ENCODE results near the gene IST1. TPM values are rescaled to one million over a fixed set of nuclear protein-coding genes. Genes with fewer than 3 reads are reported as not detected.

The IST1 gene
- total RNA-seq, 2 donors from 2014 or later, result 154 to 181 TPM

GRCh38 chr16:71972356-71972755 lies 77.0 kb downstream of the IST1 start:
- DNase-seq (ENCODE audit: low spot score), result no peak
- no peaks in the 10 kb centered on the region for H3K27me3 ChIP-seq (replicated peaks; ENCODE audit: insufficient read depth)
- no peaks in the 10 kb centered on the region for H3K36me3 ChIP-seq
- no peak overlapping the region for H3K27ac ChIP-seq
- H3K9me3 ChIP-seq, result no peaks in the 10 kb centered on the region
- no peak for TF ChIP-seq CTCF (IDR thresholded peaks at IDR 0.05)
- H3K4me3 ChIP-seq, result no peak overlapping the region
- H3K4me1 ChIP-seq (ENCODE audit: control insufficient read depth in 1 of 2, low read depth in 2 of 2), result no peaks in the 10 kb centered on the region
- ATAC-seq (ENCODE audit: insufficient number of reproducible peaks, low FRiP score, low read depth), result no peak

- Histone ChIP-seq H3K4me3 (no peak overlapping the region), H3K4me1 (ENCODE audit: control insufficient read depth in 1 of 2, low read depth in 2 of 2) (no peaks in the 10 kb centered on the region), H3K9me3 (no peaks in the 10 kb centered on the region), H3K36me3 (no peaks in the 10 kb centered on the region), H3K27ac (no peak overlapping the region), H3K27me3 (replicated peaks; ENCODE audit: insufficient read depth) (no peaks in the 10 kb centered on the region)
- ATAC-seq (ENCODE audit: insufficient number of reproducible peaks, low FRiP score, low read depth) (no peak), DNase-seq (ENCODE audit: low spot score) (no peak)
- TF ChIP-seq CTCF (IDR thresholded peaks at IDR 0.05), result no peak
Measured at GRCh38 chr16:71973001-71973400, 77.7 kb downstream of the IST1 start.

GRCh38 chr16:71974068-71974818 lies 78.9 kb downstream of the IST1 start:
- DNase-seq (ENCODE audit: low spot score), result no peak
- H3K36me3 ChIP-seq, result no peaks in the 10 kb centered on the region
- no peak for ATAC-seq (ENCODE audit: insufficient number of reproducible peaks, low FRiP score, low read depth)
- no peaks in the 10 kb centered on the region for H3K4me1 ChIP-seq (ENCODE audit: control insufficient read depth in 1 of 2, low read depth in 2 of 2)
- no peak overlapping the region for H3K4me3 ChIP-seq
- TF ChIP-seq CTCF (IDR thresholded peaks at IDR 0.05), result no peak
- H3K27me3 ChIP-seq (replicated peaks; ENCODE audit: insufficient read depth), result no peaks in the 10 kb centered on the region
- H3K9me3 ChIP-seq, result no peaks in the 10 kb centered on the region
- no peak overlapping the region for H3K27ac ChIP-seq

Other genes with a start within 250 kb of the IST1 start
- gene PHLPP2, start 170.8 kb upstream of the IST1 start, total RNA-seq, result 10 to 100 TPM in 1 of 2 donors, 1 to 10 TPM in 1; 8.1 to 17.1 TPM
- 10 to 100 TPM; 47.8 to 65.1 TPM for gene AP1G1, start 86.7 kb upstream of the IST1 start, total RNA-seq
- 10 to 100 TPM; 36.3 to 36.5 TPM for gene ATXN1L, start 49.6 kb upstream of the IST1 start, total RNA-seq
- 1 to 10 TPM; 5.7 to 6.3 TPM for gene ZNF821, start 11.3 kb upstream of the IST1 start, total RNA-seq
- gene PKD1L3, start 104.9 kb downstream of the IST1 start, total RNA-seq, result 1 to 10 TPM in 1 of 2 donors, under 1 TPM in 1; 0.35 to 1.1 TPM
- 10 to 100 TPM in 1 of 2 donors, 1 to 10 TPM in 1; 4.7 to 11.1 TPM for gene DHODH, start 113.2 kb downstream of the IST1 start, total RNA-seq
- 10 to 100 TPM in 1 of 2 donors, 1 to 10 TPM in 1; 5.7 to 10.8 TPM for gene HP, start 159.0 kb downstream of the IST1 start, total RNA-seq
- gene HPR, start 167.7 kb downstream of the IST1 start, total RNA-seq, result 1 to 10 TPM in 1 of 2 donors, not detected in 1; 2.0 TPM
- gene TXNL4B, start 198.1 kb downstream of the IST1 start, total RNA-seq, result 10 to 100 TPM in 1 of 2 donors, 1 to 10 TPM in 1; 3.7 to 38.6 TPM
- 10 to 100 TPM; 57.8 to 72.8 TPM for gene DHX38, start 198.3 kb downstream of the IST1 start, total RNA-seq

Measured in thoracic aorta (tissue), 2 donors.